H1 (cell line): ENCODE data around the gene WDR54. TPM values are rescaled to one million over a fixed set of nuclear protein-coding genes. Genes with fewer than 3 reads are reported as not detected.

Experiments used
- BACH1 ChIP-seq: IDR thresholded peaks from 2 replicates; pipeline ENCODE4 v1.6.1; 2012; ENCODE audit warnings: low read length, improper control_type of control experiment
- BCL11A ChIP-seq, 2 experiments: IDR thresholded peaks; one replicate each; pipeline ENCODE4 v1.6.1; 2011; ENCODE audit warnings: low read depth in 2 of 2, low read length in 2 of 2, mild to moderate bottlenecking in 2 of 2
- BRCA1 ChIP-seq: IDR thresholded peaks from 2 replicates; pipeline ENCODE4 v1.6.1; 2012; ENCODE audit warnings: low read depth, low read length, improper control_type of control experiment
- CHD2 ChIP-seq: IDR thresholded peaks from 2 replicates; pipeline ENCODE4 v1.6.1; 2012; ENCODE audit warnings: low read length, improper control_type of control experiment
- EGR1 ChIP-seq: IDR thresholded peaks from 2 replicates; pipeline ENCODE4 v1.6.1; 2011; ENCODE audit warnings: low read depth, low read length, borderline replicate concordance
- EP300 ChIP-seq, 2 experiments: IDR thresholded peaks; 1 replicate in 1 of 2; 2 replicates in 1 of 2; pipeline ENCODE4 v1.6.1; 2011 to 2012; ENCODE audit warnings: low read depth in 2 of 2, low read length in 2 of 2, mild to moderate bottlenecking in 2 of 2, borderline replicate concordance in 1 of 2, inconsistent platforms in 1 of 2, moderate library complexity in 1 of 2
- GTF2F1 ChIP-seq: IDR thresholded peaks from 2 replicates; pipeline ENCODE4 v1.6.1; 2012; ENCODE audit warnings: low read depth, low read length, improper control_type of control experiment, borderline replicate concordance
- HDAC6 ChIP-seq: IDR thresholded peaks from one replicate; pipeline ENCODE4 v1.7.1; 2012; ENCODE audit warnings: low read depth, mild to moderate bottlenecking, inconsistent platforms, low read length, moderate library complexity
- JUN ChIP-seq: IDR thresholded peaks from 2 replicates; pipeline ENCODE4 v1.6.1; 2011; ENCODE audit warnings: low read depth, mild to moderate bottlenecking, improper control_type of control experiment, low read length
- KDM1A ChIP-seq: fragments of 200-600, 300-600 bp; sonication (generic); IDR thresholded peaks from 2 replicates; pipeline ENCODE4 v1.7.1; 2016; ENCODE audit warnings: mild to moderate bottlenecking, low read length, borderline replicate concordance
- KDM4A ChIP-seq: IDR thresholded peaks from one replicate; pipeline ENCODE4 v1.7.1; 2012; ENCODE audit warnings: low read depth, mild to moderate bottlenecking, moderate library complexity, low read length, inconsistent platforms; ENCODE audit not compliant: severe bottlenecking
- KDM5A ChIP-seq: fragments of 200-600 bp; IDR thresholded peaks from 2 replicates; pipeline ENCODE4 v1.7.1; 2012; ENCODE audit warnings: mild to moderate bottlenecking, low read length, inconsistent platforms, mixed read lengths
- PHF8 ChIP-seq: fragments of 200-600 bp; sonication (generic); conservative IDR thresholded peaks from 2 replicates; pipeline ENCODE4 v1.7.1; 2012; ENCODE audit warnings: low read depth, mild to moderate bottlenecking, inconsistent platforms, low read length, moderate library complexity
- POU5F1 ChIP-seq: IDR thresholded peaks from 2 replicates; pipeline ENCODE4 v1.6.1; 2011; ENCODE audit warnings: low read depth, mild to moderate bottlenecking, low read length, moderate library complexity
- RBBP5 ChIP-seq: IDR thresholded peaks from 2 replicates; pipeline ENCODE4 v1.7.1; 2012; ENCODE audit warnings: low read depth, mild to moderate bottlenecking, inconsistent platforms, low read length, moderate library complexity, borderline replicate concordance
- SP4 ChIP-seq: IDR thresholded peaks from 2 replicates; pipeline ENCODE4 v1.6.1; 2012; ENCODE audit warnings: low read length, inconsistent platforms
- SRF ChIP-seq: IDR thresholded peaks from 2 replicates; pipeline ENCODE4 v1.6.1; 2011; ENCODE audit warnings: mild to moderate bottlenecking, low read depth, low read length, moderate library complexity
- TAF1 ChIP-seq: IDR thresholded peaks from 2 replicates; pipeline ENCODE4 v1.6.1; 2011; ENCODE audit warnings: mild to moderate bottlenecking, low read depth, low read length
- TAF7 ChIP-seq: optimal IDR thresholded peaks from 2 replicates; pipeline ENCODE3; 2011; ENCODE audit warnings: low read depth, mild to moderate bottlenecking, inconsistent platforms, low read length, moderate library complexity, borderline replicate concordance
- TCF12 ChIP-seq: IDR thresholded peaks from 2 replicates; pipeline ENCODE4 v1.6.1; 2011; ENCODE audit warnings: low read depth, mild to moderate bottlenecking, low read length
- ZNF274 ChIP-seq: IDR thresholded peaks from 2 replicates; pipeline ENCODE4 v1.7.0; 2012; ENCODE audit warnings: low read length, borderline replicate concordance; ENCODE audit errors: extremely low read depth
- polyA plus RNA-seq, 7 experiments: library from polyadenylated mRNA; depleted of rRNA in 3 of 7; stranded (reverse) in 5 of 7; unstranded in 2 of 7; fragments of >200 nt in 5 of 7; fragments of 200-250 nt in 2 of 7; gene quantifications; 1 replicate in 5 of 7; 2 replicates in 1 of 7; 4 replicates in 1 of 7; pipeline versions ENCODE4 v1.2.1 to v1.2.3, GENCODE V29; 2011 to 2013; ENCODE audit warnings: missing spikeins in 2 of 7, mixed read lengths in 2 of 7
- total RNA-seq: library from RNA; stranded (reverse); fragmentation: NEBNext Ultra II Directional; extraction: Animal tissue kit (Norgen Biotek cat#: 25700); gene quantifications from 2 replicates; pipeline ENCODE4 v1.2.1, GENCODE V29; 2021
- TF ChIP-seq, protein P1 (sequence below): IDR thresholded peaks from 2 replicates; pipeline ENCODE4 v1.6.1; 2012; ENCODE audit warnings: low read length, inconsistent platforms
- TF ChIP-seq, protein P2 (sequence below): IDR thresholded peaks from 2 replicates; pipeline ENCODE4 v1.6.1; 2012; ENCODE audit warnings: inconsistent platforms

Gene WDR54
- total and polyA plus RNA-seq, 2 of the 8 experiments (the other 6 are each of a cell fraction or from before 2014, with no cell fraction given), result 41.6 to 125 TPM

DNA sequence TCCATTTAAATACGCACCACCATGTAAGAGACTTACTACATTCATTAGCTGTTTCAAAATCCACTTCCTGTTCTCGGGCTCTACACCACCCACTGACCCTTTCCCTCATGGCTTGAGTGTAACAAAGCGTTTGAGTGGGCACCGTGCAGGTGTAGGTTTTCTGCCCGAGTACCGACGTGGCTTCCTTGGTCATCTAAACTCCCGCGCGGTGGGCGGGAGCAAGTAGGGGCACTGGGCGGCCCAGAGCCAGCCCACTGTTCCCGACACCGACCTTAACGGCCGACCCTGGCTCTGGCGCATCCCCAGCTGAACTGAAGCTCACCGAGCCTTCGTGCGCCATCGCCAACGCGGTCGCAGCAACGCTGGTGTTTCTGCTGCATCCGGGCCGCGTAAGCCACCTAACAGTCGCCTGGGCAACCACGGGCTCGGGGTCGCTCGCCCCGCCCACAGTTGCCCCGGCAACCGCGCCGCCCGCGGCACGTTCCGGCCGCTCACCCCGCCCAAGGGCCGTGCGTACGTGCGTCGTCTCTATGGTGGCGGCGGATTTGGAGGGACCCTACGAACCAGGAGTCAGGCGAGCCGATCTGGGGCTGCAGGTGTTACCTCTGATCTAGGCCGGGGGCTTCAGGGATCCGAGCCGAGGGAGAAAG lies at the start of gene WDR54, which contains the start of gene C2orf81 (continued):
- TF ChIP-seq RBBP5, result no peak
- TF ChIP-seq KDM5A, result no peak
- TF ChIP-seq JUN, result no peak
- TF ChIP-seq CHD2, result no peak
- TF ChIP-seq PHF8, result peak; percentile 65
- no peak for TF ChIP-seq BACH1
- TF ChIP-seq BRCA1, result no peak
- no peak for TF ChIP-seq KDM1A
- TF ChIP-seq ZNF274, result no peak
- TF ChIP-seq TAF7, result peak; percentile 70
- no peak for TF ChIP-seq SP4
- TF ChIP-seq HDAC6, result no peak
- no peak for TF ChIP-seq SRF
- TF ChIP-seq GTF2F1, result 0 out of 2 replicates have a peak, but pooled peaks have one; percentile 54
- TF ChIP-seq BCL11A (IDR thresholded peaks at IDR 0.05; ENCODE audit: low read depth in 2 of 2, low read length in 2 of 2), result no peak
- TF ChIP-seq TCF12, result no peak
- TF ChIP-seq, protein P1, sequence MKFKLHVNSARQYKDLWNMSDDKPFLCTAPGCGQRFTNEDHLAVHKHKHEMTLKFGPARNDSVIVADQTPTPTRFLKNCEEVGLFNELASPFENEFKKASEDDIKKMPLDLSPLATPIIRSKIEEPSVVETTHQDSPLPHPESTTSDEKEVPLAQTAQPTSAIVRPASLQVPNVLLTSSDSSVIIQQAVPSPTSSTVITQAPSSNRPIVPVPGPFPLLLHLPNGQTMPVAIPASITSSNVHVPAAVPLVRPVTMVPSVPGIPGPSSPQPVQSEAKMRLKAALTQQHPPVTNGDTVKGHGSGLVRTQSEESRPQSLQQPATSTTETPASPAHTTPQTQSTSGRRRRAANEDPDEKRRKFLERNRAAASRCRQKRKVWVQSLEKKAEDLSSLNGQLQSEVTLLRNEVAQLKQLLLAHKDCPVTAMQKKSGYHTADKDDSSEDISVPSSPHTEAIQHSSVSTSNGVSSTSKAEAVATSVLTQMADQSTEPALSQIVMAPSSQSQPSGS, result peak; percentile 47; the same call in 1 of the 2 replicates
- no peak for TF ChIP-seq POU5F1
- TF ChIP-seq, protein P2, sequence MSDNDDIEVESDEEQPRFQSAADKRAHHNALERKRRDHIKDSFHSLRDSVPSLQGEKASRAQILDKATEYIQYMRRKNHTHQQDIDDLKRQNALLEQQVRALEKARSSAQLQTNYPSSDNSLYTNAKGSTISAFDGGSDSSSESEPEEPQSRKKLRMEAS, result peak; percentile 95
- peak; percentile 14 for TF ChIP-seq KDM4A
- TF ChIP-seq EP300 (IDR thresholded peaks at IDR 0.05; ENCODE audit: borderline replicate concordance in 1 of 2, low read depth in 2 of 2, low read length in 2 of 2), result no peak
- peak; percentile 93 for TF ChIP-seq TAF1
- 0 out of 2 replicates have a peak, but pooled peaks have one; percentile 29 for TF ChIP-seq EGR1
